Inflammatory macrophage treated with lipopolysaccharide for 4 hours (primary cell): ENCODE measurements around the gene SH2D2A.

Source experiments
- DNase-seq: peaks from one replicate; pipeline ENCODE4 v3.0.0-alpha.2; 2020

The SH2D2A gene

DNA sequence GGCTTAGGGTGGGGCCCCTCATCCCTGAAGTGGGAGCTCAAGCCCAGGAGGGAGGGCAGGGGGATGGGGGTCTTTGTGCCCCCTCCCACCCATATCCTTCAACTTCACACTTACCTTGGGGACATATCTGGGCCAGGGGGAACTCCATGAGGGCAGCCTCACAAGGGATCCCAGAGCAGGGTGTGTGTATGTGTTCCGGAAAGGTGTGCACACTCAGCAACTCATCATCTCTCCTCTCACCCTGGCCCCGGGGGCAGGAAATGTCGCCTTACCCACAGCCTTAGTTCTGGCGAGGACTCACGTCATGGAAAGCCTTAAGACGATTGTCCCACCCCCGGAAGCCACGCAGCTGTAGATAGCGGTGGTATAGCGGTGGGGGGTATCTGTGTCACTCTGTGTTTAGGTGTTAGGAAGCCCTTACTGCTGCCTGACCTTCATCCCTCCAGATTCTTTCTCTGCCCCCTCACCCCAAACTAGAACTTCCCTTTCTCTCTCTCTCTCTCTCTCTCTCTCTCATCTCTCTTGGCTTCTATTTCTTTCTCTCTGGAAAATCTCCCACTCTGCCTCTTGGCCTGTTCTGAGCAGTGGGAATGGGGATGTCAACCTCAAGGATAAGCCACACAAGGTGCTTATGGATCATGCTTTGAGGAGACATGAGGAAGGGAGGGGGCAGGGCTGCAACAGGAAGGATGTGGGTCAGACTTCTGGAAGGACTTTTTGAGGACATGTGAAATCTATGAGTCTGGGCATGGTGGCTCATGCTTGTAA is at the start of gene SH2D2A:
Gene SH2D2A, minus strand, starts transcription at position 288 of the 768 bp plus-strand sequence. Its CDS starts 140 bp downstream, at position 148.
- DNase-seq = peak; percentile 30

GRCh38 chr1:156865865-156866248 is 49.2 kb upstream of the SH2D2A start:
- no peak for DNase-seq

GRCh38 chr1:156865258-156865657 is 48.6 kb upstream of the SH2D2A start:
- no peak for DNase-seq

DNA sequence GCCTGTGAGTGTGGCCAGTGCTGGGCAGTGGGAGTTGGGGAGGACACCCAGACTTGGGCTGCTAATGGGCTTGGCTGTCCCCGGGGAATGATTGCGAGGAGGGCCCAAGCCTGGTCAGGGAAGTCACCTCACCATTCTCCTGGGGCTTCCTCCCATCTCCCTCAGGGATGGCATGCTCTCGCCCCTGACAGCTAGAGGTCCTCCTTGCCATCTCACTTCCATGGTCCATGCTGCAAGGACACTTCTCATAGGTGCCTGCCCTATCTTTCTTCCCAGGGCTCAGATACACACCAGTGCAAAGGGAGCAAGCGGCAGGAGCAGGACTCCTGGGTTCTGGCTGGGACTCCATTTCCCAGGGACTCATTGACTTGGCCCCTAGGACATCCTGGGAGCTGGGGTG is 48.1 kb upstream of the SH2D2A start:
- no peak for DNase-seq

DNA sequence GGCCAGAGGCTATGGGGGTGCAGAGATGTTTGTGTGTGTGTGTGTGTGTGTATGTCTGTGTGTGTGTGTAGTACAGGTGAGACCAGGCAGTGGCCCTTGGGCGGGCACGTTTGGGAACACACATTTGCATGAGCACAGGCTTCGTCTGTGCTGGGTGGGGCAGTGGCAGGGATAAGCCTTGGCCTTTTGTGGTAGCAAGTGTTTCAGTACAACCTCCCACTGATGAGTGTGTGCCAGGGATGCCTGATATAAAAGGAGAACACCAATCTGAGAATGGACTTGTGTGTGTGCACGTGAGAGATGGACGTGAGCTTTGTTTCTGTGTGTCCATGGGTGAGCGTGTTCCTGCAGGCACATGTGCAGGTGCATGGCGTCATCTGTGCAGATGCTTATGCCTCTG is 47.0 kb upstream of the SH2D2A start:
- no peak for DNase-seq

DNA sequence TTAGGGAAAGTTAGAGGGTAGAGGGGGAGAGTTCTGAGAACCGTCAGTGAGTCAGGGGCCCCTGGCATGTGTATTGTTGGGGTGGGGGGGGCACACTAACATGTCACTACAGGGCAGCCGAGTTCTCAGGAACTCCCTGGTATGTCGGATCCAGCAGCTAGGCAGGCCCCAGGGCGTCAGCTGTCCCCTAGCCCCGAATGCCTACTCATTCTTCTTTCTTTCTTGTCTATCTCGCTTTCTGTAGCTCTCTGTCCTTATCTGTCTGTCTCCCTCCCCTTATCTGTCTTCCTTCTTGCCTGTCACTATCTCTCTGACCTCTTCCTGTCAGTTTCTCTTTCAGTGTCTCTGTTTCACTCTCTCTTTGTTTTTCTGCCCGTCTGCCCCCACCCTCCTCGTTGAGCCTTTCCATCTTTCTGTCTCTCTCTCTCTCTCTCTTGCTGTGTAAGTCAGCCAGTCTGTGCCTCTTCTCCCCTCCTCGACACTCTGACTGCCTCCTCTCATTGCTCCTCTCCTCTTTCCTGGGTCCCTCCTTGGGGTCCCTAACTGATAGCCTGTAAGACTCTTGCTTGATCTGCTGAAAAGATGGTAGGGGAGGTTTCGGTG is 46.5 kb upstream of the SH2D2A start:
- DNase-seq = no peak

- no peak for DNase-seq
Observed at GRCh38 chr1:156862584-156862983, 45.9 kb upstream of the SH2D2A start.

- no peak for DNase-seq
Observed at GRCh38 chr1:156860628-156861423, 44.2 kb upstream of the SH2D2A start, which contains the start of gene NTRK1. NTRK1 (plus strand) TSS chr1:156860865; CDS start chr1:156860935, 70 bp downstream.

- peak; percentile 18 for DNase-seq
Observed at GRCh38 chr1:156860113-156860627, 43.5 kb upstream of the SH2D2A start.

DNA sequence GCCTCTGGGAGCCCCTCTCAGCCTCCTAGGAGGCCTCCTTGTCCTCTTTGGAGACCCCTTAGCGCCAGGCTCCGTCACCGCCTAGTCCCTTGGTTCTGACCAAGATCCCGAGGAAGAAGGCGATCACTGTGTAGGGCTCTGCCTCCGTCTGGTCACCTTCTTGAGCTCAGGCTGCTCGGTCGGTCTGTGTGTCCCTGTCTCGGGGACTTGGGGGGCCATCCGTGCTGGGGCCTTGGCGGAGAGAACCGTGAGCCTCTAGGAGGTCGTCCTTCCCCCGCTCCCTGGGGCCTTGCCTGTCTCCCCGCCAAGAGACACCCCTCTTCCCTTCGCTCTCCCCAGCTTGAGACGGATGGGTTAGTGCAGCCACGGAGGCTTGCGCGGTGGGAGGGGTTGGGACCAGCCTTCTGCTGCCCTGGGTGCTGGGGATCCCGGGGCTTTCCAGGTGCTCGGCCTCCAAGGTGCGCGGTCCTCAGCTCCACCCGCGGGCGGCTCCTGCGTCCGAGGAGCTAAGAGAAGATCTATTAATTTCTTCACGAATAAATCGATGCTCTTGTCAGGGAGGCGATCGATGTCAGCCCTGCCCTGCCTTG is 43.0 kb upstream of the SH2D2A start:
- no peak for DNase-seq

GRCh38 chr1:156858959-156859522 is 42.4 kb upstream of the SH2D2A start, which contains the start of gene INSRR:
INSRR (minus strand) TSS chr1:156859117; CDS start chr1:156858621, 496 bp downstream.
- no peak for DNase-seq

DNA sequence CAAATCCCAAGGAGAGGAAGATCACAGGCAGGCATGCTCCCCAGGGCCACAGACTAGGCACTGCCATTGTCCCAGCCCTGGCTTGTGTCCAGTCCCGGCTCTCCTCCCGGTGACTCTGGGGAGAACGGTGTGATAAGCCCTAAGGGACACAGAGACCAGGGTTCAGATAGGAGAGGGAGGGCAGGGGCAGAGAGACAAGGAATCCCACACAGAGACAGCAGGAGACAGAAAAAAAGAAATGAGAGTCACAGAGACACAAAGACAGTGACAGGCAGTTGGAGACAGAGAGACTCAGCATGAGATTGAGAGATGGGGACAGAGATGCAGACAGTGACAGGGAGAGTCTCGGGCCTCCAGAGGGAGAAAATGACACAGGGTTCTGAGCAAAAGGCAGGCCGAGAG is 41.9 kb upstream of the SH2D2A start:
- no peak for DNase-seq

DNA sequence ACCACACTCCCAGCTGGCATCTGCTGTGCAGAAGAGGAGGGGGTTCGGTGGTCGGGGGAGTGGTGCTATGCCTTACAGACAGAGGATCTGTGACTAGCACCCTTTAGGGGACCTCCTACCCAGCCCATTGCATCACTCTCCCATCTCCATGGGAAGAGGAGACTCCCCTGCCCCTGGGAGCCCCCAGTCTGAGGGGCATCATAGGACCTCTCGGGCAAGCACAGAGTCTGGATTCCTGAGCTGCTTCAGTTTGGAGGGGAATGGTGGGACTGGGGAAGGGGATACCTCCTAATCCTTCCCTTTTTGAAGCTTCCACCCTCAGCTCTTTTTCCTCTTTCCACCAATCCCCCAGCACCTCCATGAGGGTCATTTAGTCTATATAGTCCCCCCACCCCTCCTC is 40.9 kb upstream of the SH2D2A start:
- no peak for DNase-seq

GRCh38 chr1:156856282-156856785 is 39.7 kb upstream of the SH2D2A start:
- DNase-seq = peak; percentile 19

DNA sequence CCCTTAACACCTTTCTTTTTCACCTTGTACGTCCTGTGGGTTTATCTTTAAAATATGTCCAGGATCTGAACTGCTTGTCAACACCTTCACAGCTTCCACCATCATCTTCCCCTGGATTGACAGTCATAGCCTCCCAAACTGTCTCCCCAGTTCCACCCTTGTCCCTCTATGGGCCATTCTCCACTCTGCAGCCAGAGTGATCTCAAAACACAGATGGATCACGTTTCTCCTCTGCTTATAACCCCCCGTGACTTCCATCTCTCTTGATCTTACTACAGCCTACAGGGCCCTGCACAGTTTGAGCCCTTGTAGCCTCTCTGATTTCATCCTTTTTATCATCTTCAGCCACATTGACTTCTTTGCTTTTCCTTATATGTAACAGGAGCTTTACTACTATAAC is 38.0 kb upstream of the SH2D2A start:
- no peak for DNase-seq

GRCh38 chr1:156853761-156854160 is 37.1 kb upstream of the SH2D2A start:
- DNase-seq = no peak

- no peak for DNase-seq
Observed at GRCh38 chr1:156852418-156852874, 35.8 kb upstream of the SH2D2A start.

DNA sequence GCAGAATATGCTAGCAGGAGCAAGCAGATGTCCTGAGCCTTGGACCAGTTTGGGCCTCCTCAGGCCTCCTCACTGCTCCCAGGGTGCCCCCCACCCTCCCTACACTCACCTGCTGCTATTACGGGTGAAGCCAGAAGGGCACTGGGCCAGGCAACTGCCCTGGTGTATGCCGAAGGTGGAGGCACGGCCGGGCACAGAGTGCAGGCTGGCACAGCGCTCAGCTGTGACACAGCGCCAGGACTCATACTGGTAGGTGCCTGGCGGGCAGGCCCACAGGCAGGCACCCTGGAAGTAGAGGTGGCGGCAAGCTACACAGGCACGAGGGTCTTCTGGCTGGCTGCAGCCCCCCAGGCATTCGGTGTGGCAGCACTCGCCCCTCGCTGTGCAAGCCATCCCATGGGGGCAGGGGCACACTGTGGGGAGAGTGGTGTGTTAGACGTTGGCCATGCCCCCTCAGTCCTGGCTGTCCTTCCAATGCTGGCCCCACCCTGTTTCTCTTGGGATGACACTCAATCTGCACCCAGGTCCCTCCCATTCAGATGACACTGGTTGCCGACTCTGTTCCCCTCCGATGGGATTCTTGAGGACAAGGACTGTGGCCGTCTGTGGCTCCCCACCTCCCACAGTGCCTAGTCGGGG is 35.2 kb upstream of the SH2D2A start:
- DNase-seq = no peak

DNA sequence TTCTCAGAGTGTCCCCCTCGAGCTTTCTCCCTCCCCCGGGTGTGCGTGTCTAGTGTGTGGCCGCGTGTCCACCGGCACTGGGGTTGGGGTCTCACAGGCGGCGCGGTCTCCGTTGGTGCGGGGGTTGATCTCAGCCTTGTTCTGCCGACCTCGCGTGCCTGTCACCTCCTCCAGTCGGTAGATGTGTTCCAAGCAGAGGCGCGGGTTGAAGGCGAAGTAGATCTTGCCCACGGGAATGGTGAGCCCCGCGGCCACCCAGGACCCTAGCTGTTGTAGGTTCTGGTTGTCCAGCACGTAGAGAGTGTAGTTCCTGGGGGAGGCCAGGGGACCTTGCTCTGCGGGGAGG is 32.5 kb upstream of the SH2D2A start:
- DNase-seq = no peak

- DNase-seq = no peak
Observed at GRCh38 chr1:156848461-156849150, 32.0 kb upstream of the SH2D2A start.
